GM20000 (cell line): ENCODE results near the gene KRTAP2-2.

Experiments
- DNase-seq: peaks from one replicate; pipeline ENCODE4 v3.0.0; 2012; ENCODE audit warnings: low spot score
- CTCF ChIP-seq: IDR thresholded peaks from 2 replicates; pipeline ENCODE4 v1.5.1; 2012; ENCODE audit warnings: mild to moderate bottlenecking, control low read depth; ENCODE audit errors: extremely low read depth, missing control alignments

Gene KRTAP2-2

GRCh38 chr17:41015454-41015853 lies 39.6 kb downstream of the KRTAP2-2 start:
- TF ChIP-seq CTCF = no peak
- DNase-seq = no peak

GRCh38 chr17:41013606-41014005 lies 41.4 kb downstream of the KRTAP2-2 start:
- TF ChIP-seq CTCF = no peak
- no peak for DNase-seq

DNA sequence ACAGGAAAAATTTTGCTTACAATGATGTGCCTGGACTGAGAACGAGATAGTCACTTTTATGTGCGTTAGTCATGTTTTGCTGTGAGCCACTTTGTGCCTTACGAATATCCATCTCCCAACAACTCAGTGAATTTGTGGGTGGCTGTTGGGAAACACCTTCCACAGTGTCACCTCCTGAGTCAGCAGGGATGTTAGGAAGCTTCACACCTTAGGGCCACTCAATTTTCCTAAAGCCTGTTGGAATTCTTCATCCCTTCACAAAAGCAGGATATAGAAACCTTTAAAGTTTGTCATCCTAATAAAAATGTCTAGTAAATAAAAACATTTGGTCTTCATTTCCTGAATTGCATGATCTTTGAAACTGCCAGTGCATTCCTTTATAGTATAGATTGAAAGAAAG lies 41.8 kb downstream of the KRTAP2-2 start:
- no peak for DNase-seq
- TF ChIP-seq CTCF = no peak

GRCh38 chr17:41012326-41013120 lies 42.5 kb downstream of the KRTAP2-2 start:
- DNase-seq = no peak
- no peak for TF ChIP-seq CTCF

GRCh38 chr17:41010441-41010840 lies 44.6 kb downstream of the KRTAP2-2 start:
- no peak for TF ChIP-seq CTCF

DNA sequence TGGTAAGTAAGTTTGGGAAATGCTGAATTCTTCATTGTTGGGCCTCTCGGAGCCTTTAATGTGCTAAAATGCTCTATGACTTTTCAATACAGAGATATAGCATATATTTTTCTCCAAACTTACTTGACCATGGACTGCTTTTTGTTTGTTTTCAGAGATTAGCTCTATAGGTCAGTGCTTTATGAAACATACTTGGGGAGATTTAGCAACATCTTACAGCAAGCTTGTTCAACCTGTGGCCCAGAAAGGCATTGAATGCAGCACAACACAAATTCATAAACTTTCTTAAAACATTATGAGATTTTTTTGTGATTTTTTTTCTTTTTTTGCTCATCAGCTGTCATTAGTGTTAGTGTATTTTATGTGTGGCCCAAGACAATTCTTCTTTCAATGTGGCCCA lies 45.1 kb downstream of the KRTAP2-2 start:
- DNase-seq = no peak
- no peak for TF ChIP-seq CTCF

More at GRCh38 chr17:41010441-41010840, 44.6 kb downstream of the KRTAP2-2 start:
- no peak for DNase-seq

DNA sequence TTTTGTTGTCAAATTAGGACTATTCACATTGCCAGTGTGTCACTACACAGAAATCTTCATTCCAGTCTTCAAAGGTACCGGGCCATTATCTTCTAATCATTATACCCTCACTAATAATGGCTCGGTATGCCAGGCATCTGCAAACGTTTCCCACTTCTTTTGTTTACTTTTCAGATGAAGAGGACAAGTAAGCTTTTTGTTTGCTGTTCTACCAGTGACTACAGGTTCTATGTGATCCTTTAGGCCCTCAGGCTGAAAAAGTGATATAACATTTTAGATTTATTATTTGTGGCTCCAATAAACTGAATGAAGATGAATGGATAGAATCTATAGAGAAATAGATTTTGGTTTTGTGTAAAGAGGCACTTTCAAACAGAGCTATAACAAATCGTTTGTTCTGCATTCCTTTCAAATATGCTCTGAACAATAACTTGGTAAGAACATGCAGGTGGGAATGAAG lies 45.7 kb downstream of the KRTAP2-2 start:
- TF ChIP-seq CTCF = no peak
- no peak for DNase-seq
